ENCODE results near the gene LAMB4.
"Not testable (repeated sequence)": the region's sequence is repeated elsewhere in the genome, so short reads cannot be mapped to it uniquely, and the experiment has no call there.

Gene LAMB4

GRCh38 chr7:108033776-108034497 is 96.2 kb downstream of the LAMB4 start:
- no peak for TF ChIP-seq CTCF (IDR thresholded peaks at IDR 0.05; ENCODE audit: low read depth, low read length, missing control alignments)
- DNase-seq (ENCODE audit: low read depth): no peak
- H3K4me3 ChIP-seq (ENCODE audit: low read depth, low read length): no peak overlapping the region

- H3K4me3 ChIP-seq (ENCODE audit: low read depth, low read length); DNase-seq (ENCODE audit: low read depth): not testable (repeated sequence)
Observed at GRCh38 chr7:108033309-108033708, 96.9 kb downstream of the LAMB4 start.

- H3K4me3 ChIP-seq (ENCODE audit: low read depth, low read length): no peak overlapping the region
- no peak for DNase-seq (ENCODE audit: low read depth)
- TF ChIP-seq CTCF (IDR thresholded peaks at IDR 0.05; ENCODE audit: low read depth, low read length, missing control alignments): no peak
Observed at GRCh38 chr7:108030516-108030915, 99.6 kb downstream of the LAMB4 start.

GRCh38 chr7:108029034-108029433 is 101.1 kb downstream of the LAMB4 start:
- TF ChIP-seq CTCF (IDR thresholded peaks at IDR 0.05; ENCODE audit: low read depth, low read length, missing control alignments): no peak
- no peak for DNase-seq (ENCODE audit: low read depth)
- no peak overlapping the region for H3K4me3 ChIP-seq (ENCODE audit: low read depth, low read length)

- H3K4me3 ChIP-seq (ENCODE audit: low read depth, low read length): no peak overlapping the region
- no peak for DNase-seq (ENCODE audit: low read depth)
- TF ChIP-seq CTCF (IDR thresholded peaks at IDR 0.05; ENCODE audit: low read depth, low read length, missing control alignments): no peak
Observed at GRCh38 chr7:108028111-108028510, 102.0 kb downstream of the LAMB4 start.

- no peak for DNase-seq (ENCODE audit: low read depth)
- H3K4me3 ChIP-seq (ENCODE audit: low read depth, low read length): no peak overlapping the region
- no peak for TF ChIP-seq CTCF (IDR thresholded peaks at IDR 0.05; ENCODE audit: low read depth, low read length, missing control alignments)
Observed at GRCh38 chr7:108027239-108027638, 102.9 kb downstream of the LAMB4 start.

GRCh38 chr7:108026647-108027046 is 103.5 kb downstream of the LAMB4 start:
- no peak for TF ChIP-seq CTCF (IDR thresholded peaks at IDR 0.05; ENCODE audit: low read depth, low read length, missing control alignments)
- no peak overlapping the region for H3K4me3 ChIP-seq (ENCODE audit: low read depth, low read length)
- DNase-seq (ENCODE audit: low read depth): no peak

Data from GM12864 (cell line).